GM11168 (cell line): ENCODE data around the gene HAUS5.

Experiments
- in situ Hi-C: fragments of 300-500 bp; cut with MboI; formaldehyde crosslinking; loops from one replicate; pipeline ENCODE4 v1.12.0; 2022; ENCODE audit warnings: low sequenced_read_pairs; ENCODE audit not compliant: unreplicated experiment

The HAUS5 gene

GRCh38 chr19:35669566-35669965, 57.0 kb downstream of the HAUS5 start:
- in situ Hi-C loops = no loop called here

GRCh38 chr19:35669974-35670373, 57.4 kb downstream of the HAUS5 start:
- in situ Hi-C loops = no loop called here

GRCh38 chr19:35670686-35671085, 58.2 kb downstream of the HAUS5 start:
- in situ Hi-C loops = no loop called here

- in situ Hi-C loops = no loop called here
Measured at GRCh38 chr19:35671818-35672217, 59.3 kb downstream of the HAUS5 start.

- in situ Hi-C loops = no loop called here
Measured at GRCh38 chr19:35673121-35673804, 60.7 kb downstream of the HAUS5 start.
